Ovary (tissue), 9 donors: ENCODE measurements around the gene IPO7. TPM values are rescaled to one million over a fixed set of nuclear protein-coding genes. Genes with fewer than 3 reads are reported as not detected.

ENCODE experiments used
- DNase-seq, 5 donors: peaks; one replicate each; pipeline ENCODE4 v3.0.0-alpha.2; 2019 to 2020
- H3K27ac ChIP-seq, 2 donors: fragments of 200-600 bp; one replicate each; pipeline versions ENCODE4 v1.5.1 to v1.8.0; 2019 to 2022
- H3K27me3 ChIP-seq: fragments of 200-600 bp; one replicate; pipeline ENCODE4 v1.8.0; 2022
- H3K36me3 ChIP-seq: fragments of 200-600 bp; sonication (generic); one replicate; pipeline ENCODE4 v1.5.1; 2019
- H3K4me1 ChIP-seq: one replicate; pipeline ENCODE4 v1.8.1; 2013; ENCODE audit warnings: mild to moderate bottlenecking, moderate library complexity; ENCODE audit not compliant: insufficient read depth
- H3K4me3 ChIP-seq: fragments of 200-600 bp; sonication (generic); one replicate; pipeline ENCODE4 v1.5.1; 2017
- H3K9me3 ChIP-seq, 2 donors: fragments of 200-600 bp in 1 of 2; sonication (generic) in 1 of 2; one replicate each; pipeline versions ENCODE4 v1.5.1 to v1.8.1; 2013 to 2019; ENCODE audit warnings: mild to moderate bottlenecking in 1 of 2, moderate library complexity in 1 of 2
- CTCF ChIP-seq, 3 donors: fragments of 450-650 bp in 2 of 3; fragments of 200-600 bp in 1 of 3; IDR thresholded peaks; one replicate each; pipeline versions ENCODE4 v1.5.1 to v1.8.0; 2016 to 2022; ENCODE audit warnings: antibody characterized with exemption in 3 of 3, mild to moderate bottlenecking in 1 of 3
- EP300 ChIP-seq: sonication (generic); formaldehyde crosslinking; IDR thresholded peaks from one replicate; pipeline ENCODE4 v1.6.1; 2017; ENCODE audit warnings: antibody characterized with exemption
- POLR2A ChIP-seq: fragments of 450-650 bp; IDR thresholded peaks from one replicate; pipeline ENCODE4 v1.6.1; 2017; ENCODE audit warnings: antibody characterized with exemption, mild to moderate bottlenecking, moderate library complexity
- WGBS, 3 donors: extraction: QIAGEN DNeasy Blood & Tissue Kit in 1 of 3; methylation state at CpG; one replicate each; pipeline versions ENCODE4 v1.1.5 to v1.1.7; 2013 to 2017; 5-methylcytosine and 5-hydroxymethylcytosine counted together
- intact Hi-C, 4 donors: fragments of 100-400 bp; cut with DNase I; formaldehyde crosslinking; loops; one replicate each; pipeline versions ENCODE4 v1.11.0 to v1.15.1; 2022 to 2023
- polyA plus RNA-seq, 2 donors: library from polyadenylated mRNA; stranded (reverse); fragments of 200-250 nt in 1 of 2; fragments of 350-450 nt in 1 of 2; fragmentation: Illumina TruSeq in 1 of 2; extraction: RNeasy Lipid Tissue Mini Kit (QIAGEN cat#74804) in 1 of 2; gene quantifications; one replicate each; pipeline ENCODE4 v1.2.3, GENCODE V29; 2013 to 2014
- total RNA-seq, 7 donors: library from RNA; depleted of rRNA in 2 of 7; stranded (reverse); fragments of >200 nt in 2 of 7; fragmentation: NEBNext Ultra II Directional in 3 of 7; extraction: Animal tissue kit (Norgen Biotek cat#: 25700) in 3 of 7; gene quantifications; one replicate each; pipeline versions ENCODE4 v1.1.0 to v1.2.4, GENCODE V29; 2016 to 2023
- donor health status: DM: no; HTN: no; CAD: no; lungs with moderate emphysema.
- donor health status: DM: no; HTN: no; CAD: no.
- donor health status: Bipolar disorder and iron deficiency.
- donor health status: DM: yes; HTN: yes; CAD: no.
- donor health status: DM: no; HTN: no; CAD: no.
- donor health status: DM: yes; HTN: yes; CAD: no.

The IPO7 gene
- total and polyA plus RNA-seq, 9 donors: 32.3 to 122 (median 100) TPM

- 84 to 92% (median 90%) methylated on average over 12 of the region's 12 CpGs for WGBS, 3 donors
- Histone ChIP-seq H3K36me3 (no peaks in the 10 kb centered on the region), H3K4me3 (no peak overlapping the region), H3K27me3 (no peaks in the 10 kb centered on the region), H3K9me3 (no peaks in the 10 kb centered on the region), H3K4me1 (no peaks in the 10 kb centered on the region), H3K27ac (no peak overlapping the region)
- TF ChIP-seq CTCF (IDR thresholded peaks at IDR 0.05) (no peak), POLR2A (no peak), EP300 (no peak)
- DNase-seq: no peak
- intact Hi-C loops: no loop called here
These were observed 5.4 kb upstream of the IPO7 start for GRCh38 chr11:9379041-9379440.

- Histone ChIP-seq H3K9me3 (no peaks in the 10 kb centered on the region), H3K4me3 (no peak overlapping the region), H3K27me3 (no peaks in the 10 kb centered on the region), H3K36me3 (no peaks in the 10 kb centered on the region), H3K4me1 (no peaks in the 10 kb centered on the region), H3K27ac (no peak overlapping the region)
- WGBS, 3 donors: 49% methylated on average over 2 of the region's 2 CpGs
- intact Hi-C loops: no loop called here
- no peak for DNase-seq
- TF ChIP-seq POLR2A (no peak), CTCF (IDR thresholded peaks at IDR 0.05) (no peak), EP300 (no peak)
These were observed 3.7 kb upstream of the IPO7 start for GRCh38 chr11:9380773-9381172.

GRCh38 chr11:9385327-9385899, 961 bp downstream of the IPO7 start:
- no peaks in the 10 kb centered on the region for H3K27me3 ChIP-seq
- H3K27ac ChIP-seq: peak overlapping the region; percentile 26 to 83
- DNase-seq: no peak
- intact Hi-C loops: no loop called here
- no peaks in the 10 kb centered on the region for H3K9me3 ChIP-seq
- H3K4me3 ChIP-seq: peak overlapping the region; percentile 61
- 1 to 2% (median 2%) methylated on average over 10 of the region's 10 CpGs for WGBS, 3 donors
- H3K36me3 ChIP-seq: no peaks in the 10 kb centered on the region
- peaks cover 3% of the 10 kb centered on the region for H3K4me1 ChIP-seq
- TF ChIP-seq POLR2A (no peak), CTCF (IDR thresholded peaks at IDR 0.05) (no peak), EP300 (no peak)

GRCh38 chr11:9386086-9386485, 1.6 kb downstream of the IPO7 start:
- no peak overlapping the region for H3K27ac ChIP-seq
- no peaks in the 10 kb centered on the region for H3K9me3 ChIP-seq
- peaks cover 3% of the 10 kb centered on the region for H3K4me1 ChIP-seq
- 44 to 46% (median 45%) methylated on average over 2 of the region's 2 CpGs for WGBS, 3 donors
- H3K27me3 ChIP-seq: no peaks in the 10 kb centered on the region
- intact Hi-C loops: no loop called here
- no peaks in the 10 kb centered on the region for H3K36me3 ChIP-seq
- no peak for TF ChIP-seq CTCF (IDR thresholded peaks at IDR 0.05)
- TF ChIP-seq POLR2A: no peak
- no peak for TF ChIP-seq EP300
- peak overlapping the region; percentile 61 for H3K4me3 ChIP-seq
- DNase-seq: no peak
